WTC11 (cell line): ENCODE data around the gene DDB1.

Experiments used
- ATF3 ChIP-seq: sonication (generic); formaldehyde crosslinking; conservative IDR thresholded peaks from 2 replicates; pipeline ENCODE4 v1.8.1; 2022; ENCODE audit warnings: mild to moderate bottlenecking, missing genetic modification reagents
- ETV6 ChIP-seq: sonication (generic); formaldehyde crosslinking; IDR thresholded peaks from 2 replicates; pipeline ENCODE4 v1.8.1; 2022; ENCODE audit warnings: mild to moderate bottlenecking, missing genetic modification reagents
- JUN ChIP-seq: sonication (generic); formaldehyde crosslinking; IDR thresholded peaks from 2 replicates; pipeline ENCODE4 v1.8.0; 2023; ENCODE audit warnings: mild to moderate bottlenecking, missing genetic modification reagents
- MXD4 ChIP-seq: fragments of 250-450 bp; sonication (Bioruptor Pico); IDR thresholded peaks from 2 replicates; pipeline ENCODE4 v1.8.0; 2021; ENCODE audit warnings: mild to moderate bottlenecking, moderate library complexity, borderline replicate concordance
- NFYB ChIP-seq: sonication (generic); formaldehyde crosslinking; conservative IDR thresholded peaks from 2 replicates; pipeline ENCODE4 v1.8.0; 2022; ENCODE audit warnings: low read depth, missing genetic modification reagents
- ZBTB21 ChIP-seq: sonication (generic); formaldehyde crosslinking; IDR thresholded peaks from 2 replicates; pipeline ENCODE4 v1.8.1; 2023; ENCODE audit warnings: mild to moderate bottlenecking, missing genetic modification reagents, borderline replicate concordance
- TF ChIP-seq, protein P1 (sequence below): fragments of 200-600 bp; IDR thresholded peaks from 2 replicates; pipeline ENCODE4 v1.8.0; 2022; ENCODE audit warnings: antibody characterized with exemption

- TF ChIP-seq NFYB (CRISPR knock-in tag), result no peak
- no peak for TF ChIP-seq MXD4 (CRISPR knock-in tag)
- TF ChIP-seq ATF3 (CRISPR knock-in tag), result no peak
- TF ChIP-seq ETV6 (CRISPR knock-in tag), result no peak
- no peak for TF ChIP-seq JUN (CRISPR knock-in tag)
- TF ChIP-seq, protein P1, sequence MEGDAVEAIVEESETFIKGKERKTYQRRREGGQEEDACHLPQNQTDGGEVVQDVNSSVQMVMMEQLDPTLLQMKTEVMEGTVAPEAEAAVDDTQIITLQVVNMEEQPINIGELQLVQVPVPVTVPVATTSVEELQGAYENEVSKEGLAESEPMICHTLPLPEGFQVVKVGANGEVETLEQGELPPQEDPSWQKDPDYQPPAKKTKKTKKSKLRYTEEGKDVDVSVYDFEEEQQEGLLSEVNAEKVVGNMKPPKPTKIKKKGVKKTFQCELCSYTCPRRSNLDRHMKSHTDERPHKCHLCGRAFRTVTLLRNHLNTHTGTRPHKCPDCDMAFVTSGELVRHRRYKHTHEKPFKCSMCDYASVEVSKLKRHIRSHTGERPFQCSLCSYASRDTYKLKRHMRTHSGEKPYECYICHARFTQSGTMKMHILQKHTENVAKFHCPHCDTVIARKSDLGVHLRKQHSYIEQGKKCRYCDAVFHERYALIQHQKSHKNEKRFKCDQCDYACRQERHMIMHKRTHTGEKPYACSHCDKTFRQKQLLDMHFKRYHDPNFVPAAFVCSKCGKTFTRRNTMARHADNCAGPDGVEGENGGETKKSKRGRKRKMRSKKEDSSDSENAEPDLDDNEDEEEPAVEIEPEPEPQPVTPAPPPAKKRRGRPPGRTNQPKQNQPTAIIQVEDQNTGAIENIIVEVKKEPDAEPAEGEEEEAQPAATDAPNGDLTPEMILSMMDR, result no peak
- no peak for TF ChIP-seq ZBTB21 (CRISPR knock-in tag)
Observed at GRCh38 chr11:61272731-61273130, 60.2 kb downstream of the DDB1 start.
